HG03558 (cell line): Measurements from ENCODE around the gene CCNQ.

Source experiments
- ATAC-seq: cut with Tn5 transposase; IDR thresholded peaks from one replicate; pipeline ENCODE4 v1.9.1; 2021; ENCODE audit warnings: moderate number of reproducible peaks; ENCODE audit not compliant: unreplicated experiment; ENCODE audit errors: extremely low read depth

Gene CCNQ

DNA sequence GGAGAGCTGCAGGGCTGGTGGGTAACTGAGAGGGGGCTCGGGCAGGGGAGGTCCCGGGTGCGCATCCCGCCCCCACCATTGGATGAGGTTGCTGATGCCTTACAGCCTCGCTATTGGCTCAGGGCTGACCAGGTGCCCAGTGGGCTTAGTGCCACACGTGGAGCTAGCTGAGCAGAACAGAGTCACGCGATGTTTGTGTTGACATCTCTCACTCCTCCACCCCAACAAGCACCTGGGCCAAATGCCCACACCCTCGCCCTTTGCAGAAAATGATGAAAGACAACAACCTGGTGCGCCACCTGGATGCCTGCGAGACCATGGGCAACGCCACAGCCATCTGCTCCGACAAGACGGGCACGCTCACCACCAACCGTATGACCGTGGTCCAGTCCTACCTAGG, 49.7 kb downstream of the CCNQ start:
- ATAC-seq: no peak

DNA sequence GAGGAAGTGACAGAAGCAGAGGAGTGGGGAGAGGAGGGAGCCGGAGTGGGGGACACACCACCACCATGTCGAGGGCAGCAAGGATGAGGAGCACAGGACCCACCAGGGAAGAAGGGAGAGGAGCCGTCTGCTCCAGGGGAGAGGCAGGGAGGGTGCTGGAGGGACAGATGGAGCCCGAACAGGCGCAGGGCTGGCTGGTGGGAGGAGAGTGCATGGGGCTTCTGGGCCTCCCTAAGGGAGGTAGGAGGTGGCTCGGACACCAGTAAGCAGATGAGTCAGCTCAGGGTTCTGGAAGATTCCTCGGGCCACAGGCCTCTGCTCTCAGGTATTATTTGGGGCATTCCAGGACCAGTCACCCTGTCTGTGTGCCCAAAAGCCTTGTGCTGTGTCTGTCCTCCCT, 51.7 kb downstream of the CCNQ start:
- ATAC-seq: no peak

DNA sequence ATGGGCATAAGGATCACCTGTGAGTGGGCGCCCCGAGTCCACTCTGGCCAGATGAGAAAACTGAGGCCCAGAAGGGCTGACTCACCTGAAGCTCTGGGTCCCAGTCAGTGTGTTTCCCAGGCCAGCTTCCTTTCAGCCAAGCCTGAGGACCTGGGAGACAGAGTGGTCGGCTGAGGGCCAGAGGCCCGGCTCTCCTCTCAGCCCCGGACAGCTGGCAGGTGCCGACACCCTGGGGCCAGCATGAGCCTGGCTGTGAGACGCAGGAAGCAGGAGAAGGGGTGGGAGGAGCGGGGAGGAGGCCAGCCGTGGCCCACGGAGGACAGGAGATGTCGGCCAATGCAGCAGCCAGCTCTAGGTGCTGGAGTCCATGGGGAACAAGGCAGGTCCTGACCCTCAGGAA, 52.6 kb downstream of the CCNQ start:
- ATAC-seq: no peak

DNA sequence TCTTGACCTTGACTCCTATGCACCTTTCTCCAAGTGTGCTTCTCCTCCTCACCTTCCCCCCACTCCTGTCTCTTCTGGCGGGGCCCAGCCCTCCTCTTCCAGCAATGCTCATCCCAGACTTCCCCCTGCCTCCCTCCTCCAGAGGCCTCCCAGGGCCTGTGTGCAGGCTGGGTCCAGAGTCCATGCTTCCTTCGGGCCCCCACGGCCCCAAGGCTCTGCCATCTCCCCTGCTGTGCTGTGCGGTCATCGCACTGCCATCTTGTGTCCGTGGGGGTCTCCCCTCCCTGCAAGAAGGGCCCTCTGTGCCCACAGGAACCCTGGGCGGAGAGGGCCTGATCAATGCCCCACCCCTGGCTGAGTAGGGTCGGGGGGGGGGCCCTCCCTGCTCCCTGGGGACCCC, 54.2 kb downstream of the CCNQ start:
- no peak for ATAC-seq

DNA sequence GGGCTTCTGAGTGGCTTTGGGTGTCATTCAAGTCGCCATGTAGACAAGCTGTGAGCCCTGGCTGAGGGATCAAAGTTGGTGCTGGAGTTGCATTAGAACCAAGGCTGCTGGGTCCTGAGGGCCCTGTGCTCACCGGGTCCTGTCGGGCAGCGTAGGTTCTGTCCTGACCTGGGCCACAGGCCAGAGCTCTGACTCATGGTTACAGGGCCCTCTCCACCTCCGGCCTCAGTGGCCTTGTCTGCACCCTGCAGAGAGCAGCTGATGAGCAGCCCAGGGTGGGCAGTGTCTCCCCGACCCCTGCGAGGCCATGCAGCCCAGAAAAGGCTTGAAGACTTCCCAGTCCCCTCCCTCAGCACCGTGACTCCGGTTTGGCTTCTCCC, 59.0 kb downstream of the CCNQ start:
- no peak for ATAC-seq

DNA sequence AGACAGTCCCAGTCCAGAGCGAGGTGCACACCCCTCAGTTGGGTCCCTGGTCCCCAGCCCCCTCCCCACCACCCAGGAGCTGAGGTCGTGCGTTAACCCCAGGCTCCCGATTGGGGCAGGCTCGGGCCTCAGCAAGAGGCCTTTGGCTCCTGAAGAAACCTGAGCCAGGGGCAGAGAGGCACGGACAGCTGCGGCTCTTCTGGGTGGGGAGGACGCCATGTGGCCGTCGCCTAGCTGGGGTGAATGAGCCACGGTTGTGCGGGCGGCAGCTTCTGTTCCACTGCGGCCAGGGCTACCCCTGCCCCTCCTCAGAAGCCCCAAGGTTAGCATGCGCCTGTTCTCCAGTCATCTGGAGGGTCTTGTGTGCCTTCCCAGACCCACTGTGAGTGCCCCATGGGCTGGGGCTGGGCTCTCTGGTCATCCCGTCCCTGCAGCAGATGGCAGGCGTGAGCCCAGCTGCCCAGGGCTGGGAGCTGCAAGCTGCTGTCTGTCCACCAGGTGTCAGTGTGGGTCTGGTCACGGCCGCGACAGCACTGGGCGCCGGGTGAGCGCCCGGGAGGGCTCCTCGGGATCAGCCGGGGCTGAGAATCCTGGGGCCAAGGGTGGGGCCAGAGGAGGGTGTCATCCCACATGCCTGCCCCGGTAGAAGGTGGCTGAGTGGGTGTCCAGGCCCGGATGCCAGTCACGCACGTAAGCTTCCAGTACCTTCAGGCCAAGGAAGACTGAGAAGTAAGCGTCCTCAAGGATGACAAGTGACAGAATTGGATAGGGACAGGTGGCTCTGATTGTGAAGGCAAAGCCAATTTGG, 59.6 kb downstream of the CCNQ start:
- peak; percentile 70 for ATAC-seq

DNA sequence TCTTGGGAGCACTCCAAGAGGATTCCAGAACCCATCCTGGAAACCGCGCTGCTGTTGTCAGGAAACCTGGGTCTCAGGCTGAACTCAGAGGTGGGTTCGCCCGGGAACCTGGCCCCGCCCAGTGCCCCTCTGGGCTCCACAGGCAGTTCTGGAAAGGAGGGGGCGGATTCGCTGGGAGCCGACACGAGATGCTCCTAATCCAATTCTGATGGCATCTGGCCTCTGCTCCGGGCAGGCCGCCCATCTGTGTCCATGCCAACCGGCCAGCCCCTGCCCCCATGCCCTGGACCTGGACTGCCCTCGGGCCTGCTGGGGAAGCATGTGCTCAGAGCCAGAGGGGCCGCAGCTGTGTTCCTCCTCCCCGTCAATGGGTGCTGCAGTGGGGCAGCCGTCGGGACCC, 60.5 kb downstream of the CCNQ start:
- ATAC-seq: no peak
